OCI-LY7 (cell line): ENCODE results near the gene KANK2. TPM values are rescaled to one million over a fixed set of nuclear protein-coding genes. Genes with fewer than 3 reads are reported as not detected.

ENCODE experiments used
- BruUV-seq: library from RNA; stranded (reverse); fragments of 400-500 nt; replicated peaks from 2 replicates; lab custom pipeline; 2021; lab: Mats Ljungman, UMichigan
- CTCF ChIA-PET: fragments of 300-600 bp; sonication (Branson Sonifier 250); formaldehyde crosslinking; loops from one replicate; lab custom pipeline; 2022; ENCODE audit warnings: antibody characterized with exemption; ENCODE audit not compliant: unreplicated experiment; lab: Charles Lee
- POLR2A ChIA-PET: fragments of 300-600 bp; sonication (Branson Sonifier 250); formaldehyde crosslinking; loops from one replicate; lab custom pipeline; 2022; ENCODE audit warnings: antibody characterized with exemption; lab: Charles Lee
- DNase-seq: peaks from one replicate; pipeline ENCODE4 v3.0.0-alpha.2; 2015; ENCODE audit warnings: low spot score
- H2AFZ ChIP-seq: fragments of 200-600 bp; sonication (generic), shearing (Covaris generic); 2 replicates; pipeline ENCODE4 v1.6.1; 2014; ENCODE audit warnings: mild to moderate bottlenecking, antibody characterized with exemption, low read length, moderate library complexity
- H3K27ac ChIP-seq: fragments of 200-600 bp; sonication (generic); 2 replicates; pipeline ENCODE4 v1.5.1; 2014; ENCODE audit warnings: mixed run types, low read depth, mild to moderate bottlenecking, moderate library complexity, low read length, inconsistent platforms; ENCODE audit not compliant: poor library complexity, severe bottlenecking
- H3K36me3 ChIP-seq: fragments of 200-600 bp; sonication (generic); 2 replicates; pipeline ENCODE4 v1.6.1; 2014; ENCODE audit warnings: mild to moderate bottlenecking, antibody characterized with exemption, low read length, moderate library complexity, mixed read lengths; ENCODE audit not compliant: insufficient read depth
- H3K4me1 ChIP-seq: fragments of 200-600 bp; sonication (generic); 2 replicates; pipeline ENCODE4 v1.5.1; 2014; ENCODE audit warnings: mild to moderate bottlenecking, low read length; ENCODE audit not compliant: insufficient read depth, poor library complexity, severe bottlenecking
- H3K4me2 ChIP-seq: fragments of 200-600 bp; sonication (generic); 2 replicates; pipeline ENCODE4 v1.6.1; 2014; ENCODE audit warnings: mild to moderate bottlenecking, low read length
- H3K4me3 ChIP-seq: fragments of 200-600 bp; sonication (generic); 2 replicates; pipeline ENCODE4 v1.5.1; 2014; ENCODE audit warnings: mild to moderate bottlenecking, low read depth, low read length; ENCODE audit not compliant: poor library complexity, severe bottlenecking
- H3K79me2 ChIP-seq: fragments of 200-600 bp; sonication (generic); 2 replicates; pipeline ENCODE4 v1.6.1; 2016; ENCODE audit warnings: low read depth, mild to moderate bottlenecking, low read length, moderate library complexity, mixed read lengths; ENCODE audit not compliant: insufficient read depth
- H3K9me2 ChIP-seq: fragments of 200-600 bp; sonication (generic); 2 replicates; pipeline ENCODE4 v1.6.1; 2016; ENCODE audit warnings: mild to moderate bottlenecking, low read length, mixed read lengths; ENCODE audit not compliant: insufficient read depth
- H3K9me3 ChIP-seq: fragments of 200-600 bp; sonication (generic); 2 replicates; pipeline ENCODE4 v1.6.1; 2014; ENCODE audit warnings: mild to moderate bottlenecking, mixed run types, low read length, mixed read lengths
- H4K20me1 ChIP-seq: fragments of 200-600 bp; sonication (generic); 2 replicates; pipeline ENCODE4 v1.6.1; 2014; ENCODE audit warnings: mild to moderate bottlenecking, antibody characterized with exemption, low read length, moderate library complexity, mixed read lengths; ENCODE audit not compliant: insufficient read depth
- CTCF ChIP-seq: fragments of 200-600 bp; sonication (generic); conservative IDR thresholded peaks from 2 replicates; pipeline ENCODE4 v1.5.1; 2014; ENCODE audit warnings: mild to moderate bottlenecking, antibody characterized with exemption, low read length, moderate library complexity, mixed read lengths
- EZH2phosphoT487 ChIP-seq: fragments of 200-600 bp; sonication (generic); IDR thresholded peaks from 2 replicates; pipeline ENCODE4 v1.6.1; 2018; ENCODE audit warnings: low read depth, borderline replicate concordance, mild to moderate bottlenecking, mixed run types, antibody characterized with exemption, low read length, moderate library complexity, mixed read lengths
- intact Hi-C: fragments of 100-400 bp; cut with micrococcal nuclease; formaldehyde crosslinking; loops from one replicate; pipeline ENCODE4 v1.10.0; 2022; ENCODE audit not compliant: unreplicated experiment
- total RNA-seq, 2 experiments: library from RNA; depleted of rRNA in 1 of 2; stranded (reverse); fragments of >200 nt in 1 of 2; shearing (Covaris generic) in 1 of 2; gene quantifications; 2 replicates each; pipeline ENCODE4 v1.2.3, GENCODE V29; 2014 to 2022

KANK2 gene
- total RNA-seq, 2 experiments from 2014 or later = 174 to 186 TPM

DNA sequence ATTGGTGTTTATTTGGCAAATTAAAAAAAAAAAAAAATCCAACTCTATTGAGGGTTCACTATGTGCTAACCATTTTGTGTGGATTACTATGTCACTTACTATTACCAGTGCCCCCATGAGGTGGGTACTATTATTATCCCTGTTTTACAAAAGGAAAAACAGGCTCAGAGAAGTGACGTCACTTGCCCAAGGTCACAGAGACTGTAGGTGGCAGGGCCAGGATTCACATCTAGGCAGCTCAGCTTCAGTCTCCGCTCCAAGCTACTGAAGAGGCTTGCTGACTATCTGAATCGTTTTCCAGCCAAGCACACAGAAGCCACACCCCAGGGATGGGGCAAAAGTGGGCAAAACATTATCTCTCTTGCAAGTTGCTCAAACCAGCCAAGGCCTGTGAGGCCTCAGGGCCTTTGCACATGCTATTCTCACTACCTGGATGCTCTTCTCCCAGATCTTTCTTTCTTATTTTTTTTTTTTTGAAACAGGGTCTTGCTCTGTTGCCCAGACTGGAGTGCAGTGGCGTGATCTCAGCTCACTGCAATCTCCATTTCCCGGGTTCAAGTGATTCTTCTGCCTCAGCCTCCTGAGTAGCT is 37.2 kb upstream of the KANK2 start:
- Histone ChIP-seq H2AFZ (no peak overlapping the region), H3K36me3 (peaks cover 12% of the 10 kb centered on the region), H3K9me2 (no peaks in the 10 kb centered on the region), H3K4me2 (no peak overlapping the region), H3K4me1 (peaks cover 6% of the 10 kb centered on the region), H4K20me1 (no peaks in the 10 kb centered on the region), H3K79me2 (no peaks in the 10 kb centered on the region), H3K27ac (no peak overlapping the region), H3K9me3 (no peaks in the 10 kb centered on the region), H3K4me3 (no peak overlapping the region)
- intact Hi-C loops = no loop called here
- peak; percentile 26 for DNase-seq
- CTCF ChIA-PET = no interaction called here
- no TSS peak for BruUV-seq
- POLR2A ChIA-PET = no interaction called here
- no peak for TF ChIP-seq CTCF
- no peak for TF ChIP-seq EZH2phosphoT487

GRCh38 chr19:11233073-11233472 is 35.7 kb upstream of the KANK2 start:
- no peak for TF ChIP-seq CTCF
- no peak for TF ChIP-seq EZH2phosphoT487
- Histone ChIP-seq H2AFZ (no peak overlapping the region), H3K4me1 (peaks cover 6% of the 10 kb centered on the region), H3K9me3 (no peaks in the 10 kb centered on the region), H3K4me3 (no peak overlapping the region), H3K79me2 (no peaks in the 10 kb centered on the region), H3K9me2 (no peaks in the 10 kb centered on the region), H4K20me1 (no peaks in the 10 kb centered on the region), H3K36me3 (peaks cover 12% of the 10 kb centered on the region), H3K27ac (no peak overlapping the region), H3K4me2 (no peak overlapping the region)
- no peak for DNase-seq
- ChIA-PET POLR2A (no interaction called here), CTCF (no interaction called here)
- intact Hi-C loops = no loop called here
- no TSS peak for BruUV-seq

DNA sequence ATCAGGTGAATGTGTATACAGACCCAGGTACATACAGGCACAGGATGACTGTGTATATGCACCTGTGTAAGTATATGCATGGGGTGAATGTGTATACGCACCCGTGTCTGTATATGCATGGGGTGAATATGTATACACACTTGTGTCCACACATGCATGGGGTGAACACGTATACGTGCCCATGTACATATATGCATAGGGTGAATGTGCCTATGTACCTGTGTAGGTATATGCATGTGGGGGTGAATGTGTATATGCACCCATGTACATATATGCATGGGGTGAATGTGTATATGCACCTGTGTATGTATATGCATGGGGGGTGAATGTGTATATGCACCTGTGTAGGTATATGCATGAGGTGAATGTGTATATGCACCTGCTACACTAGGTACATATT is 35.2 kb upstream of the KANK2 start:
- Histone ChIP-seq H3K9me3 (no peaks in the 10 kb centered on the region), H3K4me3 (no peak overlapping the region), H3K9me2 (no peaks in the 10 kb centered on the region), H3K27ac (no peak overlapping the region), H4K20me1 (no peaks in the 10 kb centered on the region), H3K4me2 (no peak overlapping the region), H3K79me2 (no peaks in the 10 kb centered on the region), H3K36me3 (peaks cover 12% of the 10 kb centered on the region), H2AFZ (no peak overlapping the region), H3K4me1 (peaks cover 10% of the 10 kb centered on the region)
- intact Hi-C loops = no loop called here
- BruUV-seq = no TSS peak
- CTCF ChIA-PET = no interaction called here
- POLR2A ChIA-PET = no interaction called here
- no peak for DNase-seq
- TF ChIP-seq CTCF (no peak), EZH2phosphoT487 (no peak)
